Measurements from ENCODE around the gene BIN2. TPM values are rescaled to one million over a fixed set of nuclear protein-coding genes. Genes with fewer than 3 reads are reported as not detected.

The BIN2 gene
- total and polyA plus RNA-seq, 2 donors: 2.3 to 3.4 TPM

- H3K4me3 ChIP-seq (ENCODE audit: low read depth, low read length): no peak overlapping the region
- H3K36me3 ChIP-seq (ENCODE audit: insufficient read depth): no peaks in the 10 kb centered on the region
- WGBS: 91% methylated on average over 2 of the region's 2 CpGs
- no peaks in the 10 kb centered on the region for H3K4me1 ChIP-seq (ENCODE audit: insufficient read depth)
- no peak for DNase-seq (ENCODE audit: extremely low spot score)
- no peak overlapping the region for H3K27ac ChIP-seq (ENCODE audit: low read depth)
Measured at GRCh38 chr12:51335931-51336330, 12.0 kb upstream of the BIN2 start.

- Histone ChIP-seq H3K4me3 (ENCODE audit: low read depth, low read length) (no peak overlapping the region), H3K4me1 (ENCODE audit: insufficient read depth) (no peaks in the 10 kb centered on the region), H3K27ac (ENCODE audit: low read depth) (no peak overlapping the region), H3K36me3 (ENCODE audit: insufficient read depth) (no peaks in the 10 kb centered on the region)
- 70% methylated on average over 4 of the region's 4 CpGs for WGBS
- no peak for DNase-seq (ENCODE audit: extremely low spot score)
Measured at GRCh38 chr12:51334764-51335163, 10.8 kb upstream of the BIN2 start.

- DNase-seq (ENCODE audit: extremely low spot score): no peak
- H3K4me3 ChIP-seq (ENCODE audit: low read depth, low read length): no peak overlapping the region
- no peak overlapping the region for H3K27ac ChIP-seq (ENCODE audit: low read depth)
- 72% methylated on average over 6 of the region's 6 CpGs for WGBS
- no peaks in the 10 kb centered on the region for H3K36me3 ChIP-seq (ENCODE audit: insufficient read depth)
- H3K4me1 ChIP-seq (ENCODE audit: insufficient read depth): no peaks in the 10 kb centered on the region
Measured at GRCh38 chr12:51333536-51333935, 9.6 kb upstream of the BIN2 start.

- DNase-seq (ENCODE audit: extremely low spot score): no peak
- H3K36me3 ChIP-seq (ENCODE audit: insufficient read depth): no peaks in the 10 kb centered on the region
- no peak overlapping the region for H3K27ac ChIP-seq (ENCODE audit: low read depth)
- H3K4me3 ChIP-seq (ENCODE audit: low read depth, low read length): no peak overlapping the region
- no peaks in the 10 kb centered on the region for H3K4me1 ChIP-seq (ENCODE audit: insufficient read depth)
Measured at GRCh38 chr12:51330186-51330585, 6.2 kb upstream of the BIN2 start.

- Histone ChIP-seq H3K36me3 (ENCODE audit: insufficient read depth) (no peaks in the 10 kb centered on the region), H3K4me1 (ENCODE audit: insufficient read depth) (no peaks in the 10 kb centered on the region), H3K4me3 (ENCODE audit: low read depth, low read length) (no peak overlapping the region), H3K27ac (ENCODE audit: low read depth) (no peak overlapping the region)
- DNase-seq (ENCODE audit: extremely low spot score): no peak
- WGBS: 68% methylated on average over 5 of the region's 5 CpGs
Measured at GRCh38 chr12:51329742-51330141, 5.8 kb upstream of the BIN2 start.

GRCh38 chr12:51328587-51328986, 4.6 kb upstream of the BIN2 start:
- no peak overlapping the region for H3K27ac ChIP-seq (ENCODE audit: low read depth)
- H3K36me3 ChIP-seq (ENCODE audit: insufficient read depth): no peaks in the 10 kb centered on the region
- H3K4me3 ChIP-seq (ENCODE audit: low read depth, low read length): no peak overlapping the region
- 86% methylated on average over 4 of the region's 4 CpGs for WGBS
- DNase-seq (ENCODE audit: extremely low spot score): no peak
- H3K4me1 ChIP-seq (ENCODE audit: insufficient read depth): no peaks in the 10 kb centered on the region

GRCh38 chr12:51326698-51327439, 2.9 kb upstream of the BIN2 start:
- Histone ChIP-seq H3K4me3 (ENCODE audit: low read depth, low read length) (no peak overlapping the region), H3K4me1 (ENCODE audit: insufficient read depth) (no peaks in the 10 kb centered on the region), H3K36me3 (ENCODE audit: insufficient read depth) (no peaks in the 10 kb centered on the region), H3K27ac (ENCODE audit: low read depth) (no peak overlapping the region)
- 63% methylated on average over 7 of the region's 7 CpGs for WGBS
- DNase-seq (ENCODE audit: extremely low spot score): no peak

- Histone ChIP-seq H3K27ac (ENCODE audit: low read depth) (no peak overlapping the region), H3K36me3 (ENCODE audit: insufficient read depth) (no peaks in the 10 kb centered on the region), H3K4me1 (ENCODE audit: insufficient read depth) (no peaks in the 10 kb centered on the region), H3K4me3 (ENCODE audit: low read depth, low read length) (no peak overlapping the region)
- no peak for DNase-seq (ENCODE audit: extremely low spot score)
- WGBS: 84% methylated on average over 4 of the region's 4 CpGs
Measured at GRCh38 chr12:51324953-51325352, 979 bp upstream of the BIN2 start.

GRCh38 chr12:51323317-51323960, 535 bp downstream of the BIN2 start:
- 77% methylated on average over 15 of the region's 15 CpGs for whole genome bisulfite sequencing
- Histone ChIP-seq H3K4me1 (ENCODE audit: insufficient read depth) (no peaks in the 10 kb centered on the region), H3K4me3 (ENCODE audit: low read depth, low read length) (peak overlapping the region; percentile 23), H3K36me3 (ENCODE audit: insufficient read depth) (peaks cover under 1% of the 10 kb centered on the region), H3K27ac (ENCODE audit: low read depth) (no peak overlapping the region)
- DNase-seq (ENCODE audit: extremely low spot score): no peak

- no peak for DNase-seq (ENCODE audit: extremely low spot score)
- 78% methylated on average over 5 of the region's 5 CpGs for WGBS
- Histone ChIP-seq H3K36me3 (ENCODE audit: insufficient read depth) (peaks cover 2% of the 10 kb centered on the region), H3K4me1 (ENCODE audit: insufficient read depth) (no peaks in the 10 kb centered on the region), H3K27ac (ENCODE audit: low read depth) (no peak overlapping the region), H3K4me3 (ENCODE audit: low read depth, low read length) (no peak overlapping the region)
Measured at GRCh38 chr12:51322452-51322851, 1.5 kb downstream of the BIN2 start.

- Histone ChIP-seq H3K4me3 (ENCODE audit: low read depth, low read length) (no peak overlapping the region), H3K27ac (ENCODE audit: low read depth) (no peak overlapping the region), H3K36me3 (ENCODE audit: insufficient read depth) (peaks cover 2% of the 10 kb centered on the region), H3K4me1 (ENCODE audit: insufficient read depth) (no peaks in the 10 kb centered on the region)
- WGBS: 85% methylated on average over 3 of the region's 3 CpGs
- no peak for DNase-seq (ENCODE audit: extremely low spot score)
Measured at GRCh38 chr12:51321882-51322281, 2.1 kb downstream of the BIN2 start.

GRCh38 chr12:51320695-51321320, 3.2 kb downstream of the BIN2 start:
- peaks cover 2% of the 10 kb centered on the region for H3K36me3 ChIP-seq (ENCODE audit: insufficient read depth)
- no peaks in the 10 kb centered on the region for H3K4me1 ChIP-seq (ENCODE audit: insufficient read depth)
- DNase-seq (ENCODE audit: extremely low spot score): peak; percentile 40
- WGBS: 21% methylated on average over 3 of the region's 3 CpGs
- no peak overlapping the region for H3K4me3 ChIP-seq (ENCODE audit: low read depth, low read length)
- no peak overlapping the region for H3K27ac ChIP-seq (ENCODE audit: low read depth)

- 43% methylated on average over 4 of the region's 4 CpGs for WGBS
- Histone ChIP-seq H3K4me1 (ENCODE audit: insufficient read depth) (no peaks in the 10 kb centered on the region), H3K27ac (ENCODE audit: low read depth) (no peak overlapping the region), H3K36me3 (ENCODE audit: insufficient read depth) (peaks cover 2% of the 10 kb centered on the region), H3K4me3 (ENCODE audit: low read depth, low read length) (no peak overlapping the region)
- no peak for DNase-seq (ENCODE audit: extremely low spot score)
Measured at GRCh38 chr12:51320311-51320694, 3.7 kb downstream of the BIN2 start.

Data from urinary bladder (tissue), 4 donors.